Measurements from ENCODE around the gene IL12A. TPM values are rescaled to one million over a fixed set of nuclear protein-coding genes. Genes with fewer than 3 reads are reported as not detected.

Gene IL12A
- total RNA-seq, 4 donors from 2014 or later = not detected

DNA sequence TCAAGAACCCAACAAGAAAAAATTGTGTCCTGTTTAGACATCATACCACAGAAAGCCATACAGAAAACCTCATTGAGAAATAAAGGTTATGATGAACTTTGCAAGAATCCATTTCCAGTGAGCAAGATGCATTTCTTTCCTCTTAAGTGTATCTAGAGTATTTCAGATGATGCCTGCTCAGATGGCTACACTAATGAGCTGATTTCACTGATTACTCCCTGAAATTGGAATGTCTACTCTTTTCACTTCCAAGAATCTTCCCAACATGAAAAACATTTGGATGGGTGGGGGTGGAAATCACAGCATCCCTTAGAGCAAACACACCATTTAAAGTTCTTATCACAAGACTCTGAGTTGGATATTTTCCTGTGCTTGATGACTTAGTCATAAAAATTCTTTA lies 41.4 kb upstream of the IL12A start:
- no peak for TF ChIP-seq POLR2A (IDR thresholded peaks at IDR 0.05)
- TF ChIP-seq, protein P1, sequence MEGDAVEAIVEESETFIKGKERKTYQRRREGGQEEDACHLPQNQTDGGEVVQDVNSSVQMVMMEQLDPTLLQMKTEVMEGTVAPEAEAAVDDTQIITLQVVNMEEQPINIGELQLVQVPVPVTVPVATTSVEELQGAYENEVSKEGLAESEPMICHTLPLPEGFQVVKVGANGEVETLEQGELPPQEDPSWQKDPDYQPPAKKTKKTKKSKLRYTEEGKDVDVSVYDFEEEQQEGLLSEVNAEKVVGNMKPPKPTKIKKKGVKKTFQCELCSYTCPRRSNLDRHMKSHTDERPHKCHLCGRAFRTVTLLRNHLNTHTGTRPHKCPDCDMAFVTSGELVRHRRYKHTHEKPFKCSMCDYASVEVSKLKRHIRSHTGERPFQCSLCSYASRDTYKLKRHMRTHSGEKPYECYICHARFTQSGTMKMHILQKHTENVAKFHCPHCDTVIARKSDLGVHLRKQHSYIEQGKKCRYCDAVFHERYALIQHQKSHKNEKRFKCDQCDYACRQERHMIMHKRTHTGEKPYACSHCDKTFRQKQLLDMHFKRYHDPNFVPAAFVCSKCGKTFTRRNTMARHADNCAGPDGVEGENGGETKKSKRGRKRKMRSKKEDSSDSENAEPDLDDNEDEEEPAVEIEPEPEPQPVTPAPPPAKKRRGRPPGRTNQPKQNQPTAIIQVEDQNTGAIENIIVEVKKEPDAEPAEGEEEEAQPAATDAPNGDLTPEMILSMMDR (IDR thresholded peaks at IDR 0.05 in 4 of 5, conservative IDR thresholded peaks at IDR 0.05 in 1 of 5) = no peak
- H3K9me3 ChIP-seq = no peaks in the 10 kb centered on the region
- in situ Hi-C loops (cut with MboI; ENCODE audit: low sequenced_read_pairs in 4 of 4) (no loop called here), intact Hi-C loops (cut with DNase I; ENCODE audit: low total_unique reads) (no loop called here)
- H3K4me1 ChIP-seq = no peaks in the 10 kb centered on the region
- no peak overlapping the region for H3K4me3 ChIP-seq
- DNase-seq (no peak), ATAC-seq (no peak)
- H3K27me3 ChIP-seq = no peaks in the 10 kb centered on the region
- no peak overlapping the region for H3K27ac ChIP-seq
- H3K36me3 ChIP-seq = no peaks in the 10 kb centered on the region

DNA sequence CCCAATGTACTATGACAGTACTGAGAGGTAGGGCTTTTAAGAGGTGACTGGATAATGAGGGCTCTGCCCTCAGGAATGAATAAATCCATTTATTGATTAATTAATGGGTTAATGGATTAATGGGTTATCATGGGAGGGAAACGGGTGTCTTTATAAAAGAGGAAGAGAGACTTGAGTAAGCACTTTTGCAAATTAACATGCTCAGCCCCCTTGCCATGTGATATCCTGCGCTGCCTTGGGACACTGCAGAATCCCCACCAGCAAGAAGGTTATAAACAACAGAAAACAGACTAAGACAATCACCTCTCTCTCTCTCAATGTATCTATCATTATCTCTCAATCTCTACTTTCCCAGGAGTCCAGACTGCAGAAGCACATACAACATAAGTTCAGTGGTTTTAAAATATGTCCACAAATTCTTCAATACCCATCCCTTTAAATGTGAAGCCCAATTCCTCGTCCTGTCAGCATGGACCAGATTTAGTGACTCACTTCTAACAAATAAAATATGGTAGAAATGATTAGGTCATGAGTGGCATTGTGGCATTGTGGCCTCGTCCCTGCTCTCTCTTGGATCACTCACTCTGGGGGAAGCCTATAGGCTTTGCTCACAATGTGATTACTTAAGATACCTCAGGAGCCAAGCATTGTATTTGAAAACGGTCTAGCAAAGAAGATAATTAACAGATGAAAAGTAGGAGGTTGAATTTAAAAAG lies 40.0 kb upstream of the IL12A start:
- ATAC-seq (no peak), DNase-seq (no peak)
- Histone ChIP-seq H3K4me1 (no peaks in the 10 kb centered on the region), H3K9me3 (no peaks in the 10 kb centered on the region), H3K4me3 (no peak overlapping the region), H3K27me3 (no peaks in the 10 kb centered on the region), H3K27ac (no peak overlapping the region), H3K36me3 (no peaks in the 10 kb centered on the region)
- in situ Hi-C loops (cut with MboI; ENCODE audit: low sequenced_read_pairs in 4 of 4) = no loop called here
- intact Hi-C loops (cut with DNase I; ENCODE audit: low total_unique reads) = no loop called here
- no peak for TF ChIP-seq POLR2A (IDR thresholded peaks at IDR 0.05)
- TF ChIP-seq, protein P1 (IDR thresholded peaks at IDR 0.05 in 4 of 5, conservative IDR thresholded peaks at IDR 0.05 in 1 of 5) = no peak

DNA sequence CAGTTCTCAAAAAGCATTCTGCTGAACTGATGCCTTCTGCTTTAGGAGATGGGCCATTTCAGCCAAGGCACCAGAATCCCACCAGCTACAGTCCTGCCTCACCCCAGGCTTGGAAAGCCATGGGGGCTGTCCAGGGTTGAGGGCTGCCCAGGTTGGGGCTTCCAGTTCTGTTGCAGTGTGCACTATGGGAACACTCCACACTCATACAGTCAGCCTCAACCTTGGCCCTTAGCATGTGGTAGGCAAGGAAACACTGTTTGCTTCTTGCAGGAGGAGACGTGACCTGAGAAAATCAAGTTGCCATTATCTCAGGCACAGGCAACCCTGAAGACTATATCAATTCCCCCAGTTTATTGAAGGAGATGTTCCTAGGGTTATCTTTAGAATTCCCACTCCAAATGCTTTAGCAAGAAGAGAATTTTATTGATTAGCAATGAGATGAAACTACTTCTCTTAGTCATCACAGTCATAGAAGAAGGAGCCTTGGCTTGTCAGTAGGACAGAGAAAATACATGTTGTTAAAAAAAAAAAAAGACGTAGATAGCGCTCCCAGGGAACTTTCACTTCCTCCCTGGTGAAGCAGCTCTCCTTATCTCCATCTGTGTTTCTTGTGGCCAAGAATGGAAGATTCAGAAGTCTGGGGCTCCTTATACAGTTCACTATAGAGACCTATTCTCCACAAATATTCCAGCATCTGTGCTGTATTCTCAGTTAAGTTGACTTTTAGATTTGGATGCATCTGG lies 38.3 kb upstream of the IL12A start:
- DNase-seq (no peak), ATAC-seq (no peak)
- in situ Hi-C loops (cut with MboI; ENCODE audit: low sequenced_read_pairs in 4 of 4) = no loop called here
- H3K4me3 ChIP-seq = no peak overlapping the region
- TF ChIP-seq, protein P1 (IDR thresholded peaks at IDR 0.05 in 4 of 5, conservative IDR thresholded peaks at IDR 0.05 in 1 of 5) = no peak
- no peak for TF ChIP-seq POLR2A (IDR thresholded peaks at IDR 0.05)
- no peaks in the 10 kb centered on the region for H3K4me1 ChIP-seq
- H3K9me3 ChIP-seq = no peaks in the 10 kb centered on the region
- H3K27ac ChIP-seq = no peak overlapping the region
- no peaks in the 10 kb centered on the region for H3K36me3 ChIP-seq
- intact Hi-C loops (cut with DNase I; ENCODE audit: low total_unique reads) = no loop called here
- H3K27me3 ChIP-seq = no peaks in the 10 kb centered on the region

GRCh38 chr3:159951540-159951939 lies 37.1 kb upstream of the IL12A start:
- DNase-seq (no peak), ATAC-seq (no peak)
- no peak overlapping the region for H3K27ac ChIP-seq
- intact Hi-C loops (cut with DNase I; ENCODE audit: low total_unique reads) = no loop called here
- H3K4me3 ChIP-seq = no peak overlapping the region
- no peaks in the 10 kb centered on the region for H3K9me3 ChIP-seq
- H3K4me1 ChIP-seq = no peaks in the 10 kb centered on the region
- H3K27me3 ChIP-seq = no peaks in the 10 kb centered on the region
- in situ Hi-C loops (cut with MboI; ENCODE audit: low sequenced_read_pairs in 4 of 4) = no loop called here
- TF ChIP-seq, protein P1 (IDR thresholded peaks at IDR 0.05 in 4 of 5, conservative IDR thresholded peaks at IDR 0.05 in 1 of 5) = no peak
- no peak for TF ChIP-seq POLR2A (IDR thresholded peaks at IDR 0.05)
- H3K36me3 ChIP-seq = no peaks in the 10 kb centered on the region

All from gastrocnemius medialis (tissue), 4 donors.